ENCODE measurements around the gene SRPK1. TPM values are rescaled to one million over a fixed set of nuclear protein-coding genes. Genes with fewer than 3 reads are reported as not detected.

Gene SRPK1
- total RNA-seq, 1 experiment from 2014 or later: 89.4 TPM

GRCh38 chr6:35929601-35930000, 8.7 kb upstream of the SRPK1 start:
- CTCF ChIA-PET: no interaction called here
- no peaks in the 10 kb centered on the region for H3K9me2 ChIP-seq (ENCODE audit: insufficient read depth)

More at GRCh38 chr6:35929601-35930000, 8.7 kb upstream of the SRPK1 start:
- H2AFZ ChIP-seq (ENCODE audit: low read depth, low read length, poor library complexity, severe bottlenecking): no peak overlapping the region
- POLR2A ChIA-PET: no interaction called here
- H3K27ac ChIP-seq (ENCODE audit: low read depth, low read length): no peak overlapping the region
- H4K20me1 ChIP-seq (ENCODE audit: insufficient read depth): no peaks in the 10 kb centered on the region
- ATAC-seq: no peak
- no peaks in the 10 kb centered on the region for H3K36me3 ChIP-seq (ENCODE audit: control insufficient read depth in 1 of 2, insufficient read depth in 2 of 2, low read length in 2 of 2)
- RAD21 ChIA-PET (ENCODE audit: low non-redundant PET in 1 of 2, low total read pairs in 2 of 2, uncharacterized antibody in 2 of 2, unreplicated experiment in 2 of 2): no interaction called here
- no peak for DNase-seq (ENCODE audit: low read depth, low spot score)
- no peak overlapping the region for H3K4me3 ChIP-seq (replicated peaks in 1 of 2; ENCODE audit: low read depth in 1 of 2, low read length in 2 of 2)
- no TSS peak for BruUV-seq (replicated peaks)
- H3K9me3 ChIP-seq (ENCODE audit: control insufficient read depth in 1 of 2, insufficient read depth in 1 of 2, low read depth in 1 of 2, low read length in 2 of 2): no peaks in the 10 kb centered on the region
- TF ChIP-seq ZNF274 (IDR thresholded peaks at IDR 0.05; ENCODE audit: low read depth, low read length): no peak
- no peak for TF ChIP-seq POLR2A (IDR thresholded peaks at IDR 0.05; ENCODE audit: borderline replicate concordance, extremely low read depth, insufficient read depth, insufficient read length)
- no peak for TF ChIP-seq EZH2 (IDR thresholded peaks at IDR 0.05)
- no peak for TF ChIP-seq ELF1 (IDR thresholded peaks at IDR 0.05; ENCODE audit: borderline replicate concordance, low read depth)
- TF ChIP-seq CTCF (IDR thresholded peaks at IDR 0.05 in 2 of 3, conservative IDR thresholded peaks at IDR 0.05 in 1 of 3; ENCODE audit: borderline replicate concordance in 1 of 3, insufficient read depth in 1 of 3, low read depth in 2 of 3, low read length in 2 of 3): no peak
- no peak for TF ChIP-seq TCF7L2 (IDR thresholded peaks at IDR 0.05; ENCODE audit: borderline replicate concordance, extremely low read depth, insufficient read depth, insufficient read length)
- no peak overlapping the region for H3K9ac ChIP-seq (ENCODE audit: low read length)
- H3K4me1 ChIP-seq (ENCODE audit: control insufficient read depth in 1 of 2, insufficient read depth in 2 of 2, low read length in 2 of 2): peaks cover 4 to 7% of the 10 kb centered on the region in 2 experiments; a peak in 3 of 4 replicates
- H3K79me2 ChIP-seq (ENCODE audit: insufficient read depth, low read length): no peaks in the 10 kb centered on the region
- no peak overlapping the region for H3K4me2 ChIP-seq (ENCODE audit: low read length)
- no peaks in the 10 kb centered on the region for H3K27me3 ChIP-seq (ENCODE audit: insufficient read depth, low read length)
- intact Hi-C loops (cut with micrococcal nuclease): no loop called here

Data from HCT116 (cell line).